Dermis blood vessel endothelial cell (primary cell): ENCODE measurements around the gene KDM4E. TPM values are rescaled to one million over a fixed set of nuclear protein-coding genes. Genes with fewer than 3 reads are reported as not detected.
"Not testable (repeated sequence)": the region's sequence is repeated elsewhere in the genome, so short reads cannot be mapped to it uniquely, and the experiment has no call there.

ENCODE experiments used
- DNase-seq: peaks from one replicate; pipeline ENCODE4 v3.0.0; 2010
- total RNA-seq: library from RNA; depleted of rRNA; stranded (reverse); fragments of >200 nt; gene quantifications from 2 replicates; pipeline ENCODE4 v1.2.3, GENCODE V29; 2014

Gene KDM4E
- not detected in 2 replicates for total RNA-seq

DNA sequence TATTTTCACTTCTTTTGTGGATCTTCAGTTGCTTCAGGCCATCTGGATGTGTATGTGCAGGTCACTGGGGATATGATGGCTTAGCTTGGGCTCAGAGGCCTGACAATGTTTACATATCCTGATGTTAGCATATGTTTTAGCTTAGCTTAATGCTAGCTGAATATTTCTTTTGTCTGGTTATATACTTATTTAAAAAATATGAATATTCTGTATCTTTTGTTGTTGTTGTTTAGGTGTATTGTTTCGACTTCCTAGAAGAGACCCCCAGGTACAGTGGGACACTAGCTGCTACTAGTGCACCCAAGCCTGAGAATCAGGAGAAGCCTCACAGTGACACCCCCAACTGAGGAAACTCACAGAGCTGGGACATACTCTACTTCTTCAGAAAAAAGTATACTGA lies at the start of gene KDM4E:
Gene KDM4E, plus strand, starts transcription at position 301 of the 400 bp plus-strand sequence. CDS start 300 bp downstream, outside the sequence.
- DNase-seq: no peak

GRCh38 chr11:94975599-94975998 lies 49.5 kb upstream of the KDM4E start:
- no peak for DNase-seq

DNA sequence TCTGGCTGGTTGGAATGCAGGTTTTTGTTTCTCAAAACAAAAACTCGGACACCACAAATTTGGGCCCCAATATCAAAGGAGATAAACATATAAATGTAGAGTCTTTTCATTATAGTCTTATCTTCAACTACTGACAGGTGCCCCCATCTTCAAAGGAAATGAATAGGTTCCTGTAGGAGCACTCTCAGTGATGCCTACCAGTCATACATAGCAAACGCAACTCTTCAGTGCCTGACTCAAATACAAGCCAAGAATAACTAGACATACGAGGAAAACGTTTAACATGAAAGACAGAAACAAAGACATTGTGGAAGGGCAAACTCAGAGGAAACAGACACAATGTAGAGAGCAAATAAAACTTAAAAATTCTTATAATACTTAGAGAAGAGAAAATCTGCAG lies 37.7 kb upstream of the KDM4E start:
- DNase-seq: no peak

GRCh38 chr11:94988748-94989147 lies 36.3 kb upstream of the KDM4E start:
- no peak for DNase-seq

DNA sequence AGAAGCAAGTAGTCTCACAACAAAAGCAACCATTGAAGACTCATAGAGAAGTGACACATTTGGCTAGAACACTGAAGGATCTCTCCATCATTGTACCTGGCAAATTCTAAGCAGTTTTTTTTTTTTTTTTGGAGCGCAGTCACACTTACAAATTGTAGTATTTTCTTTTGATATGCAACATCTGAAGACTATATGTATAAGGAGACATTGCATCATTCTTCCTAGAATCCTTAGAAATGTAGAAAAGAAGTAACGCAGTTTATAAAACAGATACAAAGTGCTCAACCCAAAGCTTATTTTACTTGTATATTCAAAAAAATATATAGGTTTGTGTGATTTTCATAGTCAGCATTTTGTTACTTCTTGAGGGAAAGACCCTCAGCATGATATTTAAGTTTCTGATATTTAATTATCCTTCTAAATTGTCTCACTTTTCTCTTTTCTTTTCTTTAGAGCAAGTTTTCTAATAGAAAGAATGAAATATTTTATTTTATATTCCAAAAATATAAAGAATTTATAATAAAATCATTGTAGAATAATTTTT lies 31.6 kb upstream of the KDM4E start:
- no peak for DNase-seq

DNA sequence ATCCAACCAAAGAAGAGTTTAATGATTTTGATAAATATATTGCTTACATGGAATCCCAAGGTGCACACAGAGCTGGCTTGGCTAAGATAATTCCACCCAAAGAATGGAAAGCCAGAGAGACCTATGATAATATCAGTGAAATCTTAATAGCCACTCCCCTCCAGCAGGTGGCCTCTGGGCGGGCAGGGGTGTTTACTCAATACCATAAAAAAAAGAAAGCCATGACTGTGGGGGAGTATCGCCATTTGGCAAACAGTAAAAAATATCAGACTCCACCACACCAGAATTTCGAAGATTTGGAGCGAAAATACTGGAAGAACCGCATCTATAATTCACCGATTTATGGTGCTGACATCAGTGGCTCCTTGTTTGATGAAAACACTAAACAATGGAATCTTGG lies 27.6 kb upstream of the KDM4E start:
- no peak for DNase-seq

DNA sequence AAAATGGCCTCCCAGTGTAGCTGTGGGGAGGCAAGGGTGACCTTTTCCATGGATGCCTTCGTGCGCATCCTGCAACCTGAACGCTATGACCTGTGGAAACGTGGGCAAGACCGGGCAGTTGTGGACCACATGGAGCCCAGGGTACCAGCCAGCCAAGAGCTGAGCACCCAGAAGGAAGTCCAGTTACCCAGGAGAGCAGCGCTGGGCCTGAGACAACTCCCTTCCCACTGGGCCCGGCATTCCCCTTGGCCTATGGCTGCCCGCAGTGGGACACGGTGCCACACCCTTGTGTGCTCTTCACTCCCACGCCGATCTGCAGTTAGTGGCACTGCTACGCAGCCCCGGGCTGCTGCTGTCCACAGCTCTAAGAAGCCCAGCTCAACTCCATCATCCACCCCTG lies 26.8 kb upstream of the KDM4E start:
- DNase-seq: no peak

GRCh38 chr11:95003716-95004115 lies 21.3 kb upstream of the KDM4E start:
- no peak for DNase-seq

GRCh38 chr11:95005642-95006041 lies 19.4 kb upstream of the KDM4E start:
- no peak for DNase-seq

DNA sequence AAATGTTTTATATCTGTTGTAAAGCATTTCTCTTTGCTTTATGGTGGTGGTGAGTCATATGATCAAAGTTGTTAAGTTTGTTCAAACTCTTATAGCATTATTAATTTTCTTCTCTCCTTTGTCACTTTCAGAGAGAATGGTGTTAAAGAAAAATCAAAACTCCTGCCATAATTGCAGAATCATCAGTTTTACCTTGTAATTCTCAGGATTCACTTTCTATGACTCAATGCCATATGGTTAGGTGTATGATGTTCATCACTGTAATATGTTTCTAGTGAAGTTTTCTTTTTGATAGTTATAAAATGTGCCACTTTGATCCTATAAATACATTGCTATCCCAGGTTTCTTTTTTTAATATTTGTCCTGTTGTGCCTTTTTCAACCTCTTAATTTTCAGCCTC lies 13.7 kb upstream of the KDM4E start:
- DNase-seq: no peak

DNA sequence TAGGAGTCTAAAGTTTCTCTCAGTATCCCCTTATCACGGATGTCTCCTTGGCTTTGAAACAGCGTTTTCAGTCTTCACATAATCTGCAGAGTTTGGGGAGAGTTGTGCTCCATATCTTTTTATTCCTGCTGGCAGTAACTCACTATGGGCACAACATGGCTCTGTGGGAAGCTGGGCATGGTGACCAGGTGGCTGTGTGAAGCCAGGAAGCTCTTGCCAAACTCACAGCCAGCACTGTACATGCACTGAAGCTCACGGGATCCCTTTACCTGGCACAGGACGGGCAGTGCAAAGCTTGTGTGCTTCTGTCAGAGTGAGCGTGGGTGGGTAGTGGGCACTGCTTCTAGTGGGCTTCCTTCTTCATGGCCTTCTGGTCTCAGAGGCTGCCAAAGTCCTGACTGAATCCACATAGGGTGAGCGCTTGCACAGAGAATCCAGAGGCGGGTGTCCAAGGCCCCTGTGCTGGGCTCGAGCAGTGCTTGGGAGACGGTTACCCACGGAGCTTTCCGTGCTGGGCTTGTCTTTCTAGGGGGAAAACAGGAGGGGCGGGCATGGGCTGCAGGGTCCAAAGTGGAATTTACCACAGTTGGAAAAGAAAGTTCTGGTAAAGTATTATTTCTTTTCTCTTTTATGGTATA lies 10.8 kb upstream of the KDM4E start:
- DNase-seq: no peak

DNA sequence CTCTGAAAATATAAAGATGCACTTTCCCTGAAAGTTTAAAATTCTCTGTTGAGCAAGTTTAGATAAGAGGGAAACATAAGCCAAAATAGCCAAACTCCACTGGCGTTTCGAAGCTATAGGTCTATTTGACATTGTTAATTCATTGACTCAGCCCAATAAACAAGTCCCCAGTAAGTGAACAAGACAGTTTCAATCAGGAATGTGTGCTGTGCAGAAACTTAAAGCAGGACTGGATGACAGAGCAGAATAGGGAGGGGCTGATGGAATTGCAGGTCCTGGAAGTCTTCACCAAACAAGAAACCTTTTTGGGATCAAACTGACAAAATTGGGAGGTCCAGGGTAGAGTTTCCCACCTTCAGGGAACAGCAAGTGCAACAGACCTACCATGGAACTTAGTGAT lies 8.9 kb upstream of the KDM4E start:
- no peak for DNase-seq

DNA sequence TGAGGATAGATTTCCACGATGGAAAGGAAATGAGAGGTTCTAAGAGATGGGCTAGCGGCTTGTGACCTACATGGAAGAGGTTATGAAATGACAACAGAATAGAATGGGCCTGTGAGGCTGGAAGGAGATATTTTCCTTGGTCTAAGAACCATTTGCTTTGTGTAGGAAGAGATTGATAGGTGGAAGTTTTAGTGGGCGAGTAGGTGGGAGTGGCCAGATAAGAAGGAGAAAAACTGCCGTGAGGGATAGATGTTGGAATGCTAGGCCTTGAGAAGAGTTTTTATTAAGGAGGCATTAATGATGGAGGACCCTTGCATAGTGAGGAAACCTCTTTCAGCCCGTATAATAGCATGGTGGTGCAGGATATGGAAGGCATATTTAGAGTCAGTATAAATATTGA lies 3.6 kb upstream of the KDM4E start:
- DNase-seq: not testable (repeated sequence)

- not testable (repeated sequence) for DNase-seq
Measured at GRCh38 chr11:95025594-95025993, 536 bp downstream of the KDM4E start.

DNA sequence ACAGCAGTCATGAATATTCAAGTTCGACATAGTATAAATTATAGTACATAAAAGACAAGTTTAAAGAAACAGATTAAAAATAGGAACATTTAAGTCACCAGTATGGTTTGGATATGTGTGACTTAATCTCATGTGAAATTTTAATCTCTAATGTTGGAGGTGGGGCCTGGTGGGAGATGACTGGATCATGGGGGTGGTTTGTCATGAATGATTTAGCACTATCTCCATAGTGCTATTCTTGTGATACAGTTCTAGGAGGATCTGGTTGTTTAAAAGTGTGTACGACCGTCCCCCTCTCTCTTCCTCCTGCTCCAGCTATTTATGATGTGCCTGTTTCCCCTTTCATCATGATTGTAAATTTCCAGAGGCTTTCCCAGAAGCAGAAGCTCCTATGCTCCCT lies 3.3 kb downstream of the KDM4E start:
- no peak for DNase-seq

- DNase-seq: no peak
Measured at GRCh38 chr11:95033051-95033450, 8.0 kb downstream of the KDM4E start.

DNA sequence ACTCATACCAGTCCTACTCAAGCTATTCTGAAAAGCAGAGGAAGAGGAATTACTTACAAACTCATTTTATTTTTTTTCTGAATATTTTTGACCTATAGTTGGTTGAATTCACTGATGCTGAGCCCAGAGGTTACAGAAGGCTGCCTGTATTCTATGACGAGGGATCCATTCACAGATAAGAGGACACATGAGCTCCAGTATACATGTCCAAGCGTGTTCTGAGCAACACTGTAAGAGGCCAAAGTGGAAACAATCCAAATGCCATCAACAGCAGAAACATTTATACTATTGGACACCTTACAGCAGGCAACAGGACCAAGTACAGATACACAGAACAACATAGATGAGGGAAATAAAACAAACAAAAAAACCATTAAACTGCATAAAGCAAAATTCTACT lies 10.3 kb downstream of the KDM4E start:
- no peak for DNase-seq

DNA sequence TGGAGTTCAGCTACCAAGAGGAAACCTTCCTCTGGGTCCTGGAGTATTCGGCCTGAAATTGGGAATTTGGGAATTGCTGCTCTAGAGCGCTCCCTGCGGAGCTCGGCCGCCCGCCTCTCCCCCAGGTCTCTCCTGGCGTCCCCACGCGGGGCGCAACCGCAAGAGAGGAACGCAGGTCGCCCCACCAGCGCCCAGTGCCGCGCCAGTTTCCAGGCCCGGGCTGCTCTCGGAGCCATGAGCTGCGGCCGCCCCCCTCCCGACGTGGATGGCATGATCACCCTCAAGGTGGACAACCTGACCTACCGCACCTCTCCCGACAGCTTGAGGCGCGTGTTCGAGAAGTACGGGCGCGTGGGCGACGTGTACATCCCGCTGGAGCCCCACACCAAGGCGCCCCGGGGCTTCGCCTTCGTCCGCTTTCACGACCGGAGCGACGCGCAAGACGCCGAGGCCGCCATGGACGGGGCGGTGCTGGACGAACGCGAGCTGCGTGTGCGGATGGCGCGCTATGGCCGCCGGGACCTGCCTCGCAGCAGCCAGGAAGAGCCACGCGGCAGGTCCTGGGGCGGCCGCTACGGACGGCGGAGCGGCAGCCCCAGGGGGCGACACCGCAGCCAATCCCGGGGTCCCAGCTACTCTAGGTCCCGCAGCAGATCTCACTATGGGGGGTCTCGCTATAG lies 12.4 kb downstream of the KDM4E start:
- peak; percentile 29 for DNase-seq

GRCh38 chr11:95042239-95042638 lies 17.2 kb downstream of the KDM4E start:
- DNase-seq: no peak

- no peak for DNase-seq
Measured at GRCh38 chr11:95042906-95043305, 17.8 kb downstream of the KDM4E start.

GRCh38 chr11:95044010-95044409 lies 19.0 kb downstream of the KDM4E start:
- DNase-seq: no peak

DNA sequence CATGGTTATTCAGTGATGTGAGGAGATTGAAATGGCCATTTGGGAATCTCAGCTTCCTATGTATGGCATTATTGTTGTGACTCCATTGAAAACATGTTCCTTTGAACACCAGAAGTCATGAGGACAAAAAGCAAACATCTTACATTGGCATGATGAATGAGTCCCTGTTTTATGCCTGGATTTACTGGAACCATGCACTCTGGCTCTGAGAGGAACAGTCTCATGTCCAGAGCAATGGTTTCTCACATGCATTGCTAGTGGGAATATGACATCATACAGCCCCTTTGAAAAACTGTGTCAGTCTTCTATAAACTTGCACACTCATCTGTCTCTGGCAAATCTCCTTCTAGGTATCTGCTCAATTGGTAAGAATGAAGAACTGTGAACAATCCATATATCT lies 20.8 kb downstream of the KDM4E start:
- no peak for DNase-seq

DNA sequence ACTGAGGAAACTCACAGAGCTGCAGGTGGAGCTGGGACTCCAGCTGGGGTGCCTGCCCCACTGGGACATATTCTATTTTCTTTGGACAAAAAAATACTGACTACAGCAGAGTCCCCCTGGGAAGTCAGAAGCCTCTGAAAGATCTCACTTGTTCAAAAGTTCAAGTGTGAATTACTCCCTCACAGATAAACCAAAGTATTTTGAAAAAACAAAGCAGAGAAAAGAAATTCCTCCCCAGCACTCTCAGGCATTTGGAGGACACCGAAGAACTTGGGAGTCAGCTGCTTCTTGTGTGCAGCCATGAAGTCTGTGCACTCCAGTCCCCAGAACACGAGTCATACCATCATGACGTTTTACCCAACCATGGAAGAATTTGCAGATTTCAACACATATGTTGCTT lies 24.1 kb downstream of the KDM4E start, which contains the start of gene KDM4F:
Gene KDM4F, plus strand, starts transcription at position 301 of the 400 bp plus-strand sequence.
- not testable (repeated sequence) for DNase-seq

- DNase-seq: no peak
Measured at GRCh38 chr11:95050595-95051202, 25.6 kb downstream of the KDM4E start.
